ENCODE measurements around the gene PPIA.

The PPIA gene

DNA sequence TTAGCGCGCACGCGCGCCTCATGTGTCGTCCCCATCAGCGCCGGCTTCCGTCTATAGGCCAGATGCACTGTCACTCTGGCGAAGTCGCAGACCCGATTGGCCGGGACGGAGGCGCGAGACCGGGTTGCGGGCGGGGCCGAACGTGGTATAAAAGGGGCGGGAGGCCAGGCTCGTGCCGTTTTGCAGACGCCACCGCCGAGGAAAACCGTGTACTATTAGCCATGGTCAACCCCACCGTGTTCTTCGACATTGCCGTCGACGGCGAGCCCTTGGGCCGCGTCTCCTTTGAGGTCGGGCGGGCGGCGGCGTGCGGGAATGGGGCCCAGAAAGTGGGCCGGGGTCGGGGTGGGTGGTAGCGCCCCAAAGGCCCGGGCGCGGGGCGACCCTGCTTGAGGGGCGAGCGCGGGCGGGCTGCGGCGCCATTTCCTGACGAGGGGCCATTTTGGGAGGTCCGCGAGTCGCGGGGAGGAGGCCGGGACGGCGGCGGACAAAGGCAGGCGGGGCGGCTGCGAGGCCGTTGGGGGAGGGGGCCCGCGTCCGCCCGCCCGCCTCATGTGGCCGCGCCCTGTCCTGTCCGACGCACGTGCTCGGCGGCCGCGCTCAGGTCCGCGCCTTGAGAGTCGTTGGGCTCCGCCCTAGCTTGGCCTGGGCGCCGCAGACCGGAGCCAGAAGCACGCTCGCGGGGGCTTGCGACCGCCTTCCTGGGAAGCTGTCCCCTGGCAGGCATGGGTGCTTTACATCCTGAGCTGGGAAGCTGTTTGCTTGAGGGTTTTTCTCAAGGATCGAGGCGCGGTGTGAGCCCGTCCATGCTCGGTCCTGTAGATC lies at the start of gene PPIA:
Gene PPIA (plus strand): TSS at position 178 of the 825 bp plus-strand sequence. CDS start 44 bp downstream, at position 222.
- peak; percentile 93 for DNase-seq

DNA sequence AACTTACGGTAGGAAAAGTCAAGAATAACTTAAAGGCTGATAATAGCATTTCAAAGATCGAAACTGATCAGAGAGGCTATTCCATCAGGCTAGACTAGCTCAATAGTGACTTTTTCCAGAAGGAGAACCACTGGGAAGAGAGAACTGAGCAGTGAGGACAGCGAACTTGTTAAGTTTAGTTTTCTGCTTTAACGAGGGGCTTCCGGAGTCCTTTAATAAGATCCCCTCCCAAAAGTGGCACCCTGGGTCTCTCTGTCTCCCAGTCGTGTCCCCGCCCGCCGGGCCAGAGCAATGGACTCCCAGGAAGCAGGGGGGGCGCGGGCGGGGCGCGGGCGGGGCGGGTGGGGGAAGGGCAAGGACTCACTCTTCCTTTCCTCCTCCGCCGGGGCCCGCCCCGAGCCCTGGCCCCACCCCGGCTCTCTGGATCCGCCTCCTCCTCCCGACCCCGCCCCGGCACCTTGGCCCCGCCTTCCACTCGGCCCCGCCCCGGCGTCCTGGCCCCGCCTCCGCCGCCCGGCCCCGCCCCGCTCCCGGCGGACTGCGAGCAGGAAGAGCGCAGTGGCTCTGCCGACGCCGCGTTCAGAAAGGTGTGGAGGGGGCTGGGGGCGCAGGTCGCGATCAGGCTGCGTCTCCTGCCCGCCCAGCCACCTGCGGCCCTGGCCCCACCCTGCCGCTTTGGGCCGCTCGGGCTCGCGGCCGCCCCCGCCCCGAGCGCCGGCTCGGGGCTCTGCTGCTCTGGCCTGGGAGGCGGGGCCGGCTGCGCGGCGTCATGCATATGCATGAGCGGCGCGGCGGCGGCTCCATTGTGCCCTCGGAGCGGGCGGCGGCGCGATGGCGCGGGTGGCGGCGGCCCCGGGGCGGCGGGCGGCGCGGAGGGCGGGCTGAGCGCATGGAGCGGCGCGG lies 48.2 kb upstream of the PPIA start, which contains the start of gene ZMIZ2:
Gene ZMIZ2 (plus strand): TSS at position 803 of the 903 bp plus-strand sequence. CDS start 7,403 bp downstream, outside the sequence.
- peak; percentile 80 for DNase-seq

DNA sequence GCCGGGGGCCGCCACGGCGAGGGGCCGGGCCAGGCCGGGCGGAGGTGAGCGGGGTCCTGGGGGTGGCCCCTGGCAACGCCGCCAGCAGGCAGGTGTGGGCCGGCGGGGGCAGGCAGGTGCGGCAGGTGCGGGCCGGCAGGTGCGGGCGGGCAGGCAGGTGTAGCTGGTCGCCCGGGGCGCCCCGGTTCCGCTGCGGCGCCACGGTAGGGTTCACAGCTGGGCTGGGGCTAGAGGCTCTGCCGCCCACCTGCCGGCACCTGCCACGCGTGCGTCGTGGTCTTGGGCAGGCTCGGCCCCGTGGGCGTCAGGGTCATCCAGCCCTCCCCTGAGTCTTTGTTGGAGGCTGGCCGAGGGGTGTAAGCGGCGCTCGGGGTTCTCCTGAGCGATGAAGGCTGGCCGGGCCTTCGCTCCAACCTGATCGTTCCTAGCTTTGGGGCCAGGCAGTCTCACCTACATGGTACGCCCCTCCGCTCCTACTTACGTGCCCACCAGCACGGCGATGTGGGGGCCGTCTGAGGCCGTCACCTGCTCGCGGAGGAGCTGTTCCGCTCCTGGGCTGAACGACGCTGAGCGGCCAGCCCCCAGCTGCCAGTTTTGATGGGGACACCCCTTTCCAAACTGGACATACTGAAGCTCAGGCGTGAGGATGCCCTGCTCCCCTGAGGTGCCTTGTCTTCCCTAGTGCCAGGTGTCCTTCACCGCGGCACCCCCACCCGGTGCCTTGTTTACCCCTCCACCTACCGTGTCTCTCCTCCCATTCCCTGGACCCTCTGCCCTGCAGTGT lies 47.3 kb upstream of the PPIA start:
- DNase-seq = no peak

DNA sequence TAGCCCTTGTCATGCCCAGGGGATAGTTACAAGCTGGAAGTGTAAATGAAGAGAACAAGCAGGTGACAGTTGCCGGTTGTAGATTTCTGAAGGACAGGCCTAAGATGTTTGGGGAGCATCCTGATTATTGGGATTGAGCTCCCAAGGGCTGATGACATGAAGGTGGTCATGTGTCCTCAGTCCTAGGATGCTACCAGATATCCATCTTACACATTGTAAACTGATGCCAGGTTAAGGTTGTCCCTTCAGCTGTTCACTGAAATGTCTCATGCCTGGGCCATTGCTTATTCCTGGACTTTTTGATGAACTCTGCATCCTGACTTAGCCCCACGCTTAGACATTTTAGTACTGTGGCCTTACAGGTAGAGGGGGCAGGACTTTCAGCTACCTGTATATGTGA lies 46.5 kb upstream of the PPIA start:
- no peak for DNase-seq

DNA sequence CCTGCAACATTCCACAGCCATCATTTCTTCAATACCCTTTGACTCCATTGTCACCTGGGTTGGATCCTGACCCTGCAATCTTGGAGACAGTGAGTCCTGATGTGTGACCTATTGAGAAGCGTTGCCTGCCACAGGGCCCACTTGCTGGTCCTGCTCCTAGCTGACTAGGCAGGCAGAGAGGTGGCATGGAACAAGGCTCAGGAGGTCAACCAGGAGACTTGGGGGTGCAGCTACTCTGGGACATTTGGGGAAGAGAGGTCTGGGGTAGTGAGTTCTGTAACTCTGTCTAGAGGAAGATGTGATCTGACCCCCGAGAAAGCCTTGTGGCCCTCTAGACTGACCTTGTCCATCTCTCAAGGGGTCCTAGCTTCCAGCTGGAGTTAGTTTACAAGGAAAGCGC lies 46.1 kb upstream of the PPIA start:
- DNase-seq = no peak

DNA sequence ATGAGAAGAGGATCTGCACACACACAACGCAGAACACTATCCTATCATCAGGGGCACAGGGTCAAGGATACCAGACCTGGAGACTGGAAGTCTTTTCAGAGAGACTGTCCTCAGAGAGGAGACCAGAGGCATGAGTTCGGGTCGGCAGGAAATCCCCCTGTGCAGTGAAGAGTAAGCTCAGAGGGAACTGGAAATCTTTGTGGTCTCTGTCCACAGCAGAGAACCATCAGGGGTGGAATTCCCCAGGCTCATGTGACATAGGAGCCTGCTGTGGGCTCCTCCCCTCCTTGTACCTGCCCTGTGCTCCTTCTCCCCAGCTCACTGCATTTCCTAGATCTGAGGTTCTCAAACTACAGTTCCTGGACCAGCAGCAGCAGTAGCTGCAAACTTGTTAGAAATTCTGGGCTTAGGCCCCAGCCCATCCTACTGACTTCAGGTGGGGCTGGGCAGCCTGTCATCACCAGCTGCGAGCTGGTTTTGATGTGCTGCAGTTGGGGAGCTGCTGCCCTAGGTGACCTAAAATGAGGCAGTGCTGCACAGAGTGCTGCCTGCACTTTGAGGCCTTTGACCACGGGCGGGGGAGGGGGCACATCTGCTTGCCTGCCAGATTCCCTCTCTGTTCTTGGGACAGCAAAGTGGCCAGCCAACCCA lies 45.4 kb upstream of the PPIA start:
- no peak for DNase-seq

DNA sequence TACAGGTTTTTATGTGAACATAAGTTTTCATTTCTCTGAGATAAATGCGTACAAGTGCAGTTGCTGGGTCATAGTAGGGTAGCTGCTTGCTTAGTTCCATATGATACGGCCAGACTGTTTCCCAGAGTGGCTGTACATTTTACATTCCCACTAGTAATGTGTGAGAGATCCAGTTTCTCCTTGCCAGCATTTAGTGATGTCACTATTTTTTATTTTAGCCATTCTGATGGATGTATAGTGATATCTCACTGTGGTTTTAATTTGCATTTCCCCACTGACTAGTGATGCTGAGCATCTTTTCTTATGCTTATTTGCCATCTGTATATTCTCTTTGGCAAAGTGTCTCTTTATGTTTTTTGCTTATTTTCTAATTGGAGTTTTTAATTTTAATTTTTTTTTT lies 43.7 kb upstream of the PPIA start:
- DNase-seq = no peak

DNA sequence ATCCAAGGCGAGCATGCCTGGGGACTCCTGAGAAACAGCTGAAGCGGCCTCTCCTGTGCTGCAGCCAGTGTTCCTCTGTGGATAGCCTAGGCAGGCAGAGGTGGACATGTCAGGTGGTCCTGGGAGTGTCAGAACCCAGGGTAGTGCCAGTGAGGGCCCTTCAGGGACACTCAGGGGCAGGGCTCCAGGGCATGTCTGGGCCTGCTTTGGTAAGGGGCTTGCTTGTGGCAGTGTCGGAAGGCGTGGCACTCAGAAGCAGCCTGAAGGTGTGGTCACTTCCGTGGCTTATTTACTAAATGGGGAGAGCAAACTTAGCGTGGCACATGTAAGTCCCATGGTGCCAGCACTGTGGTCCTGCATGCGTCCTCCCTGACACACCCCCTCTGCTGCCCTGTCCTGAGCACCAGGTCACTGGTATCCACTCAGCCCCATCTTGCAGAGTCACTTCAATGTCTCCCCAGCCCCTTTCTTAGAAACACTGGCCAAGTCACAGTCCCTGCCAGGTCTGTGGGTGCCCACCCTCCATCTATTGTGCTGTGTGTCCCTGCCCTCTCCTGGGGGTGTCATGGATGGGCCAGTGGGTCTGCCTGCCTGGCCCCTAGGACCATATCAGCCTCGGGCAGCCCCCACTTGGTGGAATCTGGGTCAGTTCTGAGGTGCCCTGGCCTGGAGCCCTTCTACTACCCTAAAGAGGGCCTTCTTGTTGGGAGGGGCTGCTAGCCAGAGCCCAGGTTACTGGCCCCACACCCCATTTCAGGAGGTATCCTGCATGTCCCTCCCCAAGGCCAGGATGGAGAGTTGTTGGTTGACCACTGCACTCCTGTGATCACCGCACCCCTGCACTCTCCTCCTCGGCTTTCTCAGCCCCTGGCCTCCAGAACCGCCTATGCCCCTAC lies 41.4 kb upstream of the PPIA start:
- no peak for DNase-seq

DNA sequence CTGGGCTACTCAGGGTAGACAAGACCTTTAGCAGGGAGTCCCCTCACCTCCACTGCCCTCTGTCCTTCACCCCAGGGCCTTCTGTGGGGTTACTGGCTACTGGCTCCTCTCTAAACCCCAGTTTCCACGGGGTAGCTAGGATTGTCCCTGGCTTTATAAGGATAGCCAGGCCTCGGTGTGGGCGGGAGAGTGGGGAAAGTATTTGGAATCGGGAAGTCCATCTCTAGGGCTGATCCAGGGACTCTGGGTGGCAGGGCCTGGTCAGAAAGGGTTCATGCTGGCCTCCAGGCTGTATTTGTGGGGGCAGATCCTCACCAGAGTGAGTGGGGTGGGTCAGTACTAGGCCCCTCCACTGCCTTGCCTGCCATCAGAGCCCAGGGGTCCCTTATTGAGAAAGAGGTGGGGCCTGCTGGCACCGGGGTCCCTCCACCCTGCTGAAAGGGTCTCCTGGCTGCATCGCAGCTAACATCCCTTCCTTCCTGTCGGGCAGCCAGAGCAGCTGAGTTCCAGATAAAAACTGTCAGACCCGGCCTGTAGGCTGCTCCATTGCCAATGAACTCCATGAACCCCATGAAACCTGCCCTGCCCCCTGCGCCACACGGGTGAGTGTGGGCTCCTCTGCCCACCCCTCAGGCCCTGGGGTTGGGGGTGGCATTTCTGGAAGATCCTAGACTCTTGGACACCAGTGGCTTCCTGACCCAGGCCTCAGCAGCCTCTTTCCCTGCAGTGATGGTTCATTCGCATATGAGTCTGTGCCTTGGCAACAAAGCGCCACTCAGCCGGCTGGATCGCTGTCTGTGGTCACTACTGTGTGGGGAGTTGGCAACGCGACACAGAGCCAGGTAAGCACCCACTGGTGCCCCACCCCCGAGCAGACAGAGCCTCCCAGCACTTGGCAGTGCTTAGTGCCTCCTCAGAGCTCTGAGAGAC lies 40.5 kb upstream of the PPIA start:
- no peak for DNase-seq

DNA sequence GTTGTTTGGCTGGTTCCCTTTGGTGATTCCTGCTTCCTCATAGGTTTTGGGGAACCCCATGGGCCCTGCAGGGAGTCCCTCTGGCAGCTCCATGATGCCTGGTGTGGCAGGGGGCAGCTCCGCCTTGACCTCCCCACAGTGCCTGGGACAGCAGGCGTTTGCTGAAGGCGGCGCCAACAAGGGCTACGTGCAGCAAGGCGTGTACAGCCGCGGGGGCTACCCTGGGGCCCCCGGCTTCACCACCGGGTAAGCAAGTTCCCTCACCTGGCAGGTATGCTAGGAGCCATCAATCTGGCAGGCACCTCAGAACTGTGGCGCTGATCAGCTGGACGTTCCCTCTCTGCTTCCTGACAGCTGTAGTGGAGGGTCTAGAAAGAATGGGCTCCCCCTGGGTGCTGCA lies 39.6 kb upstream of the PPIA start:
- DNase-seq = no peak

DNA sequence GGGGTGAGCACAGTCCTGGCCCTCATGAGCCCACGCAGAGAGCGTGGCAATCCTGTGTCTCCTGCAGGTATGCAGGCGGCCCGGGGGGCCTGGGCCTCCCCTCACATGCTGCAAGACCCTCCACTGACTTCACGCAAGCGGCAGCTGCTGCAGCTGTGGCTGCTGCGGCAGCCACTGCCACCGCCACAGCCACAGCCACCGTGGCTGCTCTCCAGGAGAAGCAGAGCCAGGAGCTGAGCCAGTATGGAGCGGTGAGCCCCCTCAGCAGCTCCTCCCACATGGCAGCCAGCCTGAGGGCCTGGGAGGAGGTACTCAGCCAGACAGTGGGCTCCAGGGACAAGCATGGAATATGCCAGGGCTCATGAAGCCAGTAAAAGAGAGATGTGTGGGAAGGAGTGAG lies 39.2 kb upstream of the PPIA start:
- no peak for DNase-seq

DNA sequence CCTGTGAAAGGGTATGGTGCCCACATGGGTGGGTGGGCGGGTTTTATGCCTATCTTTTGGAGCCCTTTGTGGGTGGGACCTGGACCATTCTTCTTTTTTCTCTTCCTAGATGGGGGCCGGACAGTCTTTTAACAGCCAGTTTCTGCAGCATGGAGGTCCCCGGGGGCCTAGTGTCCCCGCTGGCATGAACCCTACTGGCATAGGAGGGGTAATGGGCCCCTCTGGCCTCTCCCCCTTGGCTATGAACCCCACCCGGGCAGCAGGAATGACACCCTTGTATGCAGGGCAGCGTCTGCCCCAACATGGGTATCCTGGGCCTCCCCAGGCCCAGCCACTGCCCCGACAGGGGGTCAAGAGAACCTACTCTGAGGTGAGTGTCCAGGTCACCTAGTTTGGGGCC lies 38.7 kb upstream of the PPIA start:
- no peak for DNase-seq

DNA sequence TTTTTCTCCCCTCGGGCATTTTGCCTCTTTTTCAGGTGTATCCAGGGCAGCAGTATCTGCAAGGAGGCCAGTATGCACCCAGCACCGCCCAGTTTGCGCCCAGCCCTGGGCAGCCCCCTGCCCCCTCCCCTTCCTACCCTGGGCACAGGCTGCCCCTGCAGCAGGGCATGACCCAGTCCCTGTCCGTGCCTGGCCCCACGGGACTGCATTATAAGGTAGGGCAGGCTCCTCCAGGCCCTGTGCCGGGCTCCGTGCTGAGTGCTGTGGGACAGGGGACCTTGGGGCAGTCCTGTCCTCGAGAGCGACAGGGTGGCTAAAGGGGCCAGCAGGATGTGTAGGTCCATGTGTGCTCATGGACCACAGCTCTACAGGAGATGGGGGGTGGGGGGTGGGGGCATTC lies 37.2 kb upstream of the PPIA start:
- DNase-seq = no peak

DNA sequence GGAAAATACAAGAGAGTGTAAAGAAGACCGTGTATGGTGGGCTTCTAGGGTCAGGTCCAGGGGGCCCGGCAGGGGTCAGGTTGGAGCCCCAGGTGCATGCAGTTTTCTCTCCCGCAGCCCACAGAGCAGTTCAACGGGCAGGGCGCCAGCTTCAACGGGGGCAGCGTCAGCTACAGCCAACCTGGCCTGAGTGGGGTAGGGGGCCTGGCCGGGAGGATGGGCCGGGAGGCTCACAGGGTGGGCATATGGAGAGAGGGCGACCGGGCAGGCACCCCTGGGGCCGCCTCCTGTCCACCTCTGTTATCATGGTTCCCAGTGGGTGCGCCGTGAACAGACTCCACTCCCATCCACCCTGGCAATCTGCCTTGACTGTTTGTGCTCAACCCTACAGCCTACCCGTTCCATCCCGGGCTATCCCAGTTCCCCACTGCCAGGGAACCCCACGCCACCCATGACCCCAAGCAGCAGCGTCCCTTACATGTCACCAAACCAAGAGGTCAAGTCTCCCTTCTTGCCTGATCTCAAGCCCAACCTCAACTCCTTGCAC lies 36.4 kb upstream of the PPIA start:
- DNase-seq = no peak

DNA sequence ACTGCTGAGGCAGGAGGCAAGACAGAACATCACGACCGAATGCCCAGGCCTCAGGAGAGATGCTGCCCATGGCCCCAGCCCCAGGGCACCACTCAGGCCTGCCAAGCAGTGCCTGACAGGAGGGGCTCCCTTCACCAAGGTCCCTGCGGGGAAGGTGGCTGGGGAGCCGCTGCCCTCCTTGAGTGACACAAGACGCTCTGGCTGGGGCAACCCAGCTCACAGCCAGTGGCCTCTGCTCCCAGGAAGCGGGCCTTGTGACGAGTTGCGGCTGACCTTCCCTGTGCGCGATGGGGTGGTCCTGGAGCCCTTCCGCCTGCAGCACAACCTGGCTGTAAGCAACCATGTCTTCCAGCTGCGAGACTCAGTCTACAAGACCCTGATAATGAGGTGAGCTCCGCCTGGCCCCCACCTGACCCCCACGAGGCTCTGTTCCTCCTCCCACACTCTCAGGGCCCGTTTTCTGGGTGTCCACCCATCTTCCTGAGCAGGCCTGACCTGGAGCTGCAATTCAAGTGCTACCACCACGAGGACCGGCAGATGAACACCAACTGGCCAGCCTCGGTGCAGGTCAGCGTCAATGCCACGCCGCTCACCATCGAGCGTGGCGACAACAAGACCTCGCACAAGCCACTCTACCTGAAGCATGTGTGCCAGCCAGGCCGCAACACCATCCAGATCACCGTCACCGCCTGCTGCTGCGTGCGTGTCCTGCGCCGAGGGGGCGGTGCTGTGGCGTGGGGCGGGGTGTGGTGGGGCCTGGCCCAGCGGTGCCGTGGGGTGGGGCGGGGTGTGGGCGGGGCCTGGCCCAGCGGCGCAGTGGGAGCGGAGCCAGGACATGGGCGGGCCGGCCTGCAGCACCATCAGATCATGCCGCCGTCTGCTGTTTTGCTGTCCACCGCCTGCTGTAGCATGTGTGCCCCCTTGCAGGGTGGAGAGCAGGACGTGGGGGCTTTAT lies 35.0 kb upstream of the PPIA start:
- no peak for DNase-seq

DNA sequence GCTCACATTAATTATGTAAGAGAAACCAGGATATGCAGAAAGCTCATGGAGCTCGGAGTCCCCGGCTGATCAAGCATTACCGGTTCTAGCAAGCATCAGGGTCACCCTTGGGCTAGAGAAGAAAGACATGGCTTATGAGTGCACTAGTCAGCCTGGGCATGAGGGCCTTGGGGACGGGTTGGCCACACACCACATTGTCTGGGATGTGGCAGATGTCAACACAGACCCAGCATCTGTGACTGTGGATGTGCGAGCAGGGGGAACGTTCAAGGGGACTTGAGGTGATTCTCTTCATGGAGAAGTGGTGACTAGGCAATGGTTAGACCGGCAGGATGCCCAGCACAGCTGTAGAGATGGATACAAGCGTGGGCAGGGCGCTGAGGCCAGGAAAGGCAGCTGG lies 34.2 kb upstream of the PPIA start:
- no peak for DNase-seq

DNA sequence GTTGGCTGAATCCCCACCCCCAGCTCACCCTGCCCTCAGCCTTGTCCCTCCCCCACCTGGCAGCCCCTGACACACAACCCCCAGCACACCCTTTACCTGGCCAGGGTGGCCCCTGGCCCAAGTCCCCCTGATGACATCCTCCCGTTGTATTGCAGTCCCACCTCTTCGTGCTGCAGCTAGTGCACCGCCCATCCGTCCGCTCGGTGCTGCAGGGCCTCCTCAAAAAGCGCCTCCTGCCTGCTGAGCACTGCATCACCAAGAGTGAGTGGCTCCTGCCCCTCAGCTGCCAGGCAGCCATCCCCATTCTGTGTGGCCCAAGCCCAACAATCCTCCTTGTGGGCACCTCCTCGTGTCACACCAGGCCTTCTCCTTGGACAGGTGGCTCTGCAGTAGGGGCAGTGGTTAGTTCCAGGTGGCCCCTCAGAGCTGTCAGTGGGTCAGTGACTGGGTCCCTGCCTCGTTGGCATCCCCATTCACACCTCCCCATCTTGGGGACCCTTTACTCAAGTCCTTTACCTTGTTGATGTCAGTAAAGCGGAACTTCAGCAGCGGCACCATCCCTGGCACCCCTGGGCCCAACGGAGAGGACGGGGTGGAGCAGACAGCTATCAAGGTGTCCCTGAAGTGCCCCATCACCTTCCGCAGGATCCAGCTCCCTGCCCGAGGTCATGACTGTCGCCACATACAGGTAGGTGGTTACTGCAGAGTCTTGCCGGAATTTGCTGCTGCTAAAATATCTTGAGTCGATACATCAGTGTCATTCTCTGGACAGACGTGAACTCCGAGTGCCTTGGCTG lies 33.6 kb upstream of the PPIA start:
- DNase-seq = no peak

DNA sequence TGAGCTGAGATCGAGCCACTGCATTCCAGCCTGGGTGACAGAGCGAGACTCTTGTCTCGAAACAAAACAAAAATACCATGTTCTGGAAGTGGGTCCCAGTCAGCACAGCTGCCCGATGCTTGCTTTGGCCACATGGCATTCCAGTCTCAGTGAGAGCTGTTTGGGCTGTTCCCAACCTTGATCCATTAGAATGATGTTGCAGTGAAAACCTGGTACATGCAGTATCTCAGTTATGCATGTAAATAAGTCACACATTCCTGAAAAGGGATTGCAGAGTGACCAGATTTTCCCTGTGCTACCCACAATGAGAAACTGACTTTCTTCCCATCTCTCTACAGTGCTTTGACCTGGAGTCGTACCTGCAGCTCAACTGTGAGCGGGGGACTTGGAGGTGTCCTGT lies 32.4 kb upstream of the PPIA start:
- DNase-seq = no peak
